GM12801 (cell line): ENCODE data around the gene TRAPPC2.

Experiments
- TF ChIP-seq, protein P1 (sequence below): IDR thresholded peaks from one replicate; pipeline ENCODE4 v1.5.1; 2011; ENCODE audit warnings: control low read depth; ENCODE audit not compliant: insufficient read length; ENCODE audit errors: extremely low read depth

The TRAPPC2 gene

DNA sequence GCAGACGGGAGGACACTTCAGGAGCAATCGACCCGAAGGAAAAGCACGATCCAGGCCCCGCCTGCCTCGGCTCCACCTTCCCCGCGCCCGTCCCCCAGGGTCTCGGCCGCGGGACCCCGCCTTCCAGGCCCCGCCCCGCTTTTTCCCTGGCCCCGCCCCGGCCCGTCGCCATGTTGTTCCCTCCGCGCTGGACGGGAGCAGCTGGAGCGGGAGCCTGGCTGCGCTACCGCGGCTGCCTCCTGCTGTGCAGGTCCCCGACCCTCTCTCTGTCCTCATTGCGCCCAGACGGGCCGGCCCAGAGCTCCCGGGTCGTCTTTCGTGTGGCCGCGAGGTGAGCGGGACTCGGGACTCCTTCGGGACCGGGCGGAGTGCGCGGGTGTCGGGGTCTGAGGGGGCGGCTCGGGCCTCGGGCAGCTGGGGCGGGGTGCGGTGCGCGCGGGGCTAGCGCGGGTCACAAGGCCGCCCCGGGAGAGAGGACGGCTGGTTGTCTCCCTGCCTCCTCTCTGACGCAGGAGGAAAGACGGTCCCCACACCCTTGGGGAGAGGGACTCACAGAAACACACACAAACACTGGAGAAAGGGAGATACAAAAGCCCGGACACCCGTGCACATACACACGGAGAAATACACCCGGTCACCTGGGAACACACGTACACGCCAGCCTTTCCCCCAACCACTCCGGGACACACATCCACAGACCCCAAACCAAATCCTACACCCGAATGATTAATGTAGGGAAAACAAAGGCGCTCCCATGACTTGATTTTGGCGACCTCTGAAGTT lies 45.3 kb downstream of the TRAPPC2 start, which contains the start of gene RAB9A:
Gene RAB9A (plus strand): TSS at position 171 of the 783 bp plus-strand sequence. CDS start 19,619 bp downstream, outside the sequence.
- TF ChIP-seq, protein P1, sequence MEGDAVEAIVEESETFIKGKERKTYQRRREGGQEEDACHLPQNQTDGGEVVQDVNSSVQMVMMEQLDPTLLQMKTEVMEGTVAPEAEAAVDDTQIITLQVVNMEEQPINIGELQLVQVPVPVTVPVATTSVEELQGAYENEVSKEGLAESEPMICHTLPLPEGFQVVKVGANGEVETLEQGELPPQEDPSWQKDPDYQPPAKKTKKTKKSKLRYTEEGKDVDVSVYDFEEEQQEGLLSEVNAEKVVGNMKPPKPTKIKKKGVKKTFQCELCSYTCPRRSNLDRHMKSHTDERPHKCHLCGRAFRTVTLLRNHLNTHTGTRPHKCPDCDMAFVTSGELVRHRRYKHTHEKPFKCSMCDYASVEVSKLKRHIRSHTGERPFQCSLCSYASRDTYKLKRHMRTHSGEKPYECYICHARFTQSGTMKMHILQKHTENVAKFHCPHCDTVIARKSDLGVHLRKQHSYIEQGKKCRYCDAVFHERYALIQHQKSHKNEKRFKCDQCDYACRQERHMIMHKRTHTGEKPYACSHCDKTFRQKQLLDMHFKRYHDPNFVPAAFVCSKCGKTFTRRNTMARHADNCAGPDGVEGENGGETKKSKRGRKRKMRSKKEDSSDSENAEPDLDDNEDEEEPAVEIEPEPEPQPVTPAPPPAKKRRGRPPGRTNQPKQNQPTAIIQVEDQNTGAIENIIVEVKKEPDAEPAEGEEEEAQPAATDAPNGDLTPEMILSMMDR = no peak

- TF ChIP-seq, protein P1 = no peak
Observed at GRCh38 chrX:13688384-13688957, 45.9 kb downstream of the TRAPPC2 start.

DNA sequence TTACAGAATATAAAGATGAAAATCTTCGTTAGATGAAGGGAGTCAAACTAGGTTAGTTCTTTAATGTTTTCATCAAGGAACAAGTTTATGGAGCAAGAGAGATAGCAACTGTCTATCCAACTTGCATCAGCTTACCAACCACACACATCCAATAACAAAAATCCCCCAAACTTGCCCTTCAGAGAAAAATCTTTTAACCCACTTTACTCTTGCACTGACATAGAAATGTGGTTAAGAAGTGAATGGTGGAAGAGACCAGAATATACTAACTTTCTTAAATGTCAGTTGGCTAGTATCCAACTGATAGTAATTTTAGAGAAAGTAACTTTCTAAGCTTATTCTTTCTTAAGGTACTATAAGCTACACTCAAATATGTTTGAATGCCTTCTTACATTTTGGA lies 47.2 kb downstream of the TRAPPC2 start:
- TF ChIP-seq, protein P1 = no peak

- TF ChIP-seq, protein P1 = no peak
Observed at GRCh38 chrX:13685126-13685763, 49.2 kb downstream of the TRAPPC2 start.

- TF ChIP-seq, protein P1 = no peak
Observed at GRCh38 chrX:13684361-13684760, 50.1 kb downstream of the TRAPPC2 start.

DNA sequence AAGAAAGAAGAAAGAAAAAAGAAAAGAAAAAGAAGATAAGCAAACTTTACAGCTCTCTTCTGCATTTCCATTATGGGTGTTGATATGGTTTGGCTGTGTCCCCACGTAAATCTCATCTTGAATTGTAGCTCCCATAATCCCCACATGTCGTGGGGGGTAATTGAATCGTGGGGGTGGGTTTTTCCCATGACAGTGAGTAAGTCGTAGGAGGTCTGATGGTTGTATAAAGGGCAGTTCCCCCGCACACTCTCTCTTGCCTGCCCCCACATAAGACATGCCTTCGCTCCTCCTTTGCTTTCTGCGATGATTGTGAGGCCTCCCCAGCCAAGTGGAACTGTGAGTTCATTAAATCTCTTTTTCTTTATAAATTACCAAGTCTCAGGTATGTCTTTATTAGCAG lies 52.8 kb downstream of the TRAPPC2 start:
- TF ChIP-seq, protein P1 = no peak

GRCh38 chrX:13676885-13677284 lies 57.5 kb downstream of the TRAPPC2 start:
- TF ChIP-seq, protein P1 = no peak
